ENCODE results near the gene CTSV. TPM values are rescaled to one million over a fixed set of nuclear protein-coding genes. Genes with fewer than 3 reads are reported as not detected.

CTSV gene
- total RNA-seq, 2 donors from 2014 or later: 1.3 to 277 TPM

GRCh38 chr9:97053717-97054116 lies 14.8 kb upstream of the CTSV start:
- Histone ChIP-seq H3K27me3 (replicated peaks; ENCODE audit: insufficient read depth) (no peaks in the 10 kb centered on the region), H3K9me3 (no peaks in the 10 kb centered on the region), H3K4me1 (replicated peaks) (no peaks in the 10 kb centered on the region), H3K4me3 (no peak overlapping the region), H3K27ac (no peak overlapping the region), H3K36me3 (no peaks in the 10 kb centered on the region)
- intact Hi-C loops (cut with DNase I): no loop called here
- 48% methylated on average over 3 of the region's 3 CpGs for WGBS
- no peak for TF ChIP-seq POLR2AphosphoS5 (IDR thresholded peaks at IDR 0.05)
- no peak for DNase-seq (ENCODE audit: low spot score)

- 52% methylated on average over 2 of the region's 2 CpGs for WGBS
- intact Hi-C loops (cut with DNase I): no loop called here
- Histone ChIP-seq H3K4me1 (replicated peaks) (no peaks in the 10 kb centered on the region), H3K27ac (no peak overlapping the region), H3K27me3 (replicated peaks; ENCODE audit: insufficient read depth) (no peaks in the 10 kb centered on the region), H3K9me3 (no peaks in the 10 kb centered on the region), H3K4me3 (no peak overlapping the region), H3K36me3 (no peaks in the 10 kb centered on the region)
- TF ChIP-seq POLR2AphosphoS5 (IDR thresholded peaks at IDR 0.05) (no peak), CTCF (IDR thresholded peaks at IDR 0.05) (no peak), POLR2A (IDR thresholded peaks at IDR 0.05) (no peak)
- DNase-seq (ENCODE audit: low spot score): no peak
Measured at GRCh38 chr9:97052735-97053134, 13.8 kb upstream of the CTSV start.

GRCh38 chr9:97046228-97046627 lies 7.3 kb upstream of the CTSV start:
- 17% methylated on average over 5 of the region's 5 CpGs for WGBS
- no peak for TF ChIP-seq CTCF (IDR thresholded peaks at IDR 0.05)
- TF ChIP-seq POLR2AphosphoS5 (IDR thresholded peaks at IDR 0.05): peak; percentile 62
- TF ChIP-seq POLR2A (IDR thresholded peaks at IDR 0.05): no peak
- H3K9me3 ChIP-seq: no peaks in the 10 kb centered on the region
- no peaks in the 10 kb centered on the region for H3K4me1 ChIP-seq (replicated peaks)
- intact Hi-C loops (cut with DNase I): no loop called here
- H3K4me3 ChIP-seq: no peak overlapping the region
- no peaks in the 10 kb centered on the region for H3K27me3 ChIP-seq (replicated peaks; ENCODE audit: insufficient read depth)
- DNase-seq (ENCODE audit: low spot score): peak; percentile 82
- H3K27ac ChIP-seq: no peak overlapping the region
- no peaks in the 10 kb centered on the region for H3K36me3 ChIP-seq

- Histone ChIP-seq H3K36me3 (no peaks in the 10 kb centered on the region), H3K4me3 (no peak overlapping the region), H3K27me3 (replicated peaks; ENCODE audit: insufficient read depth) (no peaks in the 10 kb centered on the region), H3K4me1 (replicated peaks) (no peaks in the 10 kb centered on the region), H3K27ac (no peak overlapping the region), H3K9me3 (no peaks in the 10 kb centered on the region)
- TF ChIP-seq CTCF (IDR thresholded peaks at IDR 0.05) (no peak), POLR2A (IDR thresholded peaks at IDR 0.05) (no peak), POLR2AphosphoS5 (IDR thresholded peaks at IDR 0.05) (no peak)
- DNase-seq (ENCODE audit: low spot score): no peak
- WGBS: 69% methylated on average over 5 of the region's 5 CpGs
- intact Hi-C loops (cut with DNase I): no loop called here
Measured at GRCh38 chr9:97045300-97045699, 6.4 kb upstream of the CTSV start.

GRCh38 chr9:97041898-97042297 lies 3.0 kb upstream of the CTSV start:
- WGBS: 47% methylated on average over 2 of the region's 2 CpGs
- H3K4me3 ChIP-seq: no peak overlapping the region
- no peaks in the 10 kb centered on the region for H3K36me3 ChIP-seq
- intact Hi-C loops (cut with DNase I): no loop called here
- no peaks in the 10 kb centered on the region for H3K9me3 ChIP-seq
- no peak for TF ChIP-seq POLR2A (IDR thresholded peaks at IDR 0.05)
- no peak for TF ChIP-seq CTCF (IDR thresholded peaks at IDR 0.05)
- no peak for TF ChIP-seq POLR2AphosphoS5 (IDR thresholded peaks at IDR 0.05)
- H3K4me1 ChIP-seq (replicated peaks): no peaks in the 10 kb centered on the region
- DNase-seq (ENCODE audit: low spot score): no peak
- H3K27ac ChIP-seq: no peak overlapping the region
- no peaks in the 10 kb centered on the region for H3K27me3 ChIP-seq (replicated peaks; ENCODE audit: insufficient read depth)
